Measurements from ENCODE around the gene HOXA3. TPM values are rescaled to one million over a fixed set of nuclear protein-coding genes. Genes with fewer than 3 reads are reported as not detected.
A peak's percentile ranks its signal among the peaks of the same experiment; 100 is the strongest.

The HOXA3 gene
- total and polyA plus RNA-seq, 2 of the 8 experiments (the other 6 are each of a cell fraction or from before 2014, with no cell fraction given): not detected

DNA sequence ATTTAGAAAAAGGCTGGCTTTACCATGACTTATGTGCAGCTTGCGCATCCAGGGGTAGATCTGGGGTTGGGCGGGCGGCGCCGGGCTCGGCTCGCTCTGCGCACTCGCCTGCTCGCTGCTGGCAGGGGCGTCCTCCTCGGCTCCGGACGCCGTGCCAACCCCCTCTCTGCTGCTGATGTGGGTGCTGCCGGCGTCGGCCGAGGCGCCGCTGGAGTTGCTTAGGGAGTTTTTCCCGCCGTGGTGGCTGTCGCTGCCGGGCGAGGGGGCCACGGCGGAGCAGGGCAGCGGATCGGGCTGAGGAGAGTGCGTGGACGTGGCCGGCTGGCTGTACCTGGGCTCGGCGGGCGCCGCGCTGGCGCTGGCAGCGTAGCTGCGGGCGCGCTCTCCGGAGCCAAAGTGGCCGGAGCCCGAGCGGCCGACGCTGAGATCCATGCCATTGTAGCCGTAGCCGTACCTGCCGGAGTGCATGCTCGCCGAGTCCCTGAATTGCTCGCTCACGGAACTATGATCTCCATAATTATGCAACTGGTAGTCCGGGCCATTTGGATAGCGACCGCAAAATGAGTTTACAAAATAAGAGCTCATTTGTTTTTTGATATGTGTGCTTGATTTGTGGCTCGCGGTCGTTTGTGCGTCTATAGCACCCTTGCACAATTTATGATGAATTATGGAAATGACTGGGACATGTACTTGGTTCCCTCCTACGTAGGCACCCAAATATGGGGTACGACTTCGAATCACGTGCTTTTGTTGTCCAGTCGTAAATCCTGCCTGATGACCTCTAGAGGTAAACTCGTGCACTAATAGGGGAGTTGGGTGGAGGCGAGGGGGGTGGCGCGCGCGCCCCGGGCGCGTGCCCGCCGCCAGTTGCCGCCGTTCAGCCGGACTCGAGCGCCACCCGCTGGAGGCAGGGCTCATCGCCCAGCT, 9.1 kb downstream of the HOXA3 start, which contains the start of gene HOXA5:
Gene HOXA5, minus strand, starts transcription at position 659 of the 927 bp plus-strand sequence. Its CDS starts 74 bp downstream, at position 585.
- WGBS, 2 experiments (ENCODE audit: extremely low coverage in 1 of 2, insufficient coverage in 1 of 2, insufficient read length in 1 of 2, insufficient replicate concordance in 2 of 2, low coverage in 1 of 2, low lambda C conversion rate in 2 of 2, missing lambda C conversion rate in 1 of 2): 4% methylated on average over 79 of the region's 86 CpGs; no CpG with 5 or more reads in 1 of the 2 experiments
- H2BK5ac ChIP-seq (ENCODE audit: low read depth, low read length): no peak within 1 kb of the TSS
- H3K23me2 ChIP-seq (ENCODE audit: low read depth, low read length): peaks cover 9% of the 10 kb centered on the region
- no peak within 1 kb of the TSS for H3K23ac ChIP-seq (ENCODE audit: insufficient read length)
- H4K8ac ChIP-seq (ENCODE audit: extremely low read depth, insufficient read depth, low read length): peak within 1 kb of the TSS; percentile 81
- H3K79me1 ChIP-seq (ENCODE audit: low read depth, low read length): no peaks in the 10 kb centered on the region
- peaks cover 0 to 6% (median 0%) of the 10 kb centered on the region in 4 experiments; a peak in 1 of 8 replicates for H3K36me3 ChIP-seq (ENCODE audit: control insufficient read depth in 2 of 4, insufficient read depth in 4 of 4, low read length in 3 of 4)
- H3K9ac ChIP-seq (replicated peaks in 1 of 4; ENCODE audit: extremely low read depth in 1 of 4, low read depth in 3 of 4, low read length in 3 of 4): no peak within 1 kb of the TSS
- H4K20me1 ChIP-seq (replicated peaks in 1 of 2; ENCODE audit: control insufficient read depth in 1 of 2, insufficient read depth in 2 of 2, low read length in 2 of 2): peaks cover 22 to 27% of the 10 kb centered on the region in 2 experiments
- H3K56ac ChIP-seq (replicated peaks; ENCODE audit: insufficient read length, low read depth, low read length): no peak within 1 kb of the TSS
- no peak within 1 kb of the TSS for H4K5ac ChIP-seq (ENCODE audit: insufficient read length, low read depth, low read length)
- no peak within 1 kb of the TSS for H2AFZ ChIP-seq (ENCODE audit: low read length)
- peaks cover 0 to 9% (median 5%) of the 10 kb centered on the region in 4 experiments; a peak in 5 of 7 replicates for H3K4me1 ChIP-seq (replicated peaks in 1 of 4; ENCODE audit: control insufficient read depth in 3 of 4, insufficient read depth in 4 of 4, low read length in 3 of 4)
- ChIA-PET CTCF (ENCODE audit: partially characterized antibody) (interaction anchor here (0.7 to 12.5 kb wide), 42 partner anchors 9 to 1287 kb away, joined by 3 to 123 read pairs (median 6); partner anchors contain the start of genes HOXA1, HOXA10, HOXA3 and HOXA4), POLR2A (ENCODE audit: partially characterized antibody) (interaction anchor here (1.4 kb wide), 1 partner anchor 9 kb away, joined by 5 read pairs; the partner anchor contains the start of gene HOXA3)
- H2BK15ac ChIP-seq (ENCODE audit: low read length): no peak within 1 kb of the TSS
- H2BK20ac ChIP-seq (ENCODE audit: low read length): no peak within 1 kb of the TSS
- H3K4me2 ChIP-seq (ENCODE audit: insufficient read depth in 1 of 2, low read depth in 2 of 2, low read length in 2 of 2): peak within 1 kb of the TSS; percentile 70
- no peak within 1 kb of the TSS for H3K27ac ChIP-seq (ENCODE audit: low read depth, low read length)
- no peaks in the 10 kb centered on the region for H3K79me2 ChIP-seq (ENCODE audit: control insufficient read depth in 1 of 2, insufficient read depth in 2 of 2, low read length in 2 of 2)
- peak; percentile 94 for FAIRE-seq
- peak; percentile 78 to 96 for DNase-seq (ENCODE audit: low read depth in 1 of 2, low spot score in 2 of 2)
- H2AK5ac ChIP-seq (ENCODE audit: low read depth, low read length): no peak within 1 kb of the TSS
- H2BK12ac ChIP-seq (ENCODE audit: low read depth, low read length): no peak within 1 kb of the TSS
- no peak within 1 kb of the TSS for H3K4ac ChIP-seq (replicated peaks; ENCODE audit: insufficient read length, low read depth, low read length)
- H3K9me3 ChIP-seq (ENCODE audit: insufficient read depth in 2 of 2, low read depth in 1 of 2, low read length in 1 of 2): peaks cover 0 to 3% of the 10 kb centered on the region in 2 experiments; a peak in 1 of 4 replicates
- peak within 1 kb of the TSS; percentile 16 to 59 (median 24); a peak in 7 of 8 replicates for H3K4me3 ChIP-seq (ENCODE audit: extremely low read depth in 1 of 4, insufficient read depth in 2 of 4, low read depth in 3 of 4, low read length in 4 of 4)
- H3K27me3 ChIP-seq (replicated peaks in 1 of 4; ENCODE audit: control insufficient read depth in 3 of 4, extremely low read depth in 1 of 4, insufficient read depth in 3 of 4, low read length in 3 of 4): peaks cover 97 to 100% (median 99%) of the 10 kb centered on the region in 4 experiments
- H2BK120ac ChIP-seq (replicated peaks; ENCODE audit: low read depth, low read length): no peak within 1 kb of the TSS
- no peak within 1 kb of the TSS for H4K91ac ChIP-seq (replicated peaks; ENCODE audit: insufficient read length, low read length)
- no peak within 1 kb of the TSS for H3K18ac ChIP-seq (ENCODE audit: extremely low read depth, low read length)
- H3K14ac ChIP-seq (ENCODE audit: insufficient read length): no peak within 1 kb of the TSS
- TF ChIP-seq EGR1 (IDR thresholded peaks at IDR 0.05; ENCODE audit: borderline replicate concordance, low read depth, low read length) (no peak), PHF8 (conservative IDR thresholded peaks at IDR 0.05; ENCODE audit: low read depth, low read length) (no peak), TEAD4 (IDR thresholded peaks at IDR 0.05; ENCODE audit: low read depth, low read length) (peak; percentile 48), RAD21 (IDR thresholded peaks at IDR 0.05 in 1 of 2, conservative IDR thresholded peaks at IDR 0.05 in 1 of 2; ENCODE audit: low read depth in 2 of 2, low read length in 2 of 2) (peak; percentile 93 to 97), GABPA (IDR thresholded peaks at IDR 0.05; ENCODE audit: borderline replicate concordance, insufficient read depth, low read length) (no peak), CREB1 (IDR thresholded peaks at IDR 0.05) (peak; percentile 37; the same call in 1 of the 2 replicates), TBP (IDR thresholded peaks at IDR 0.05; ENCODE audit: low read depth, low read length) (no peak), CHD2 (IDR thresholded peaks at IDR 0.05; ENCODE audit: low read length) (no peak)
- TF ChIP-seq, protein P1, sequence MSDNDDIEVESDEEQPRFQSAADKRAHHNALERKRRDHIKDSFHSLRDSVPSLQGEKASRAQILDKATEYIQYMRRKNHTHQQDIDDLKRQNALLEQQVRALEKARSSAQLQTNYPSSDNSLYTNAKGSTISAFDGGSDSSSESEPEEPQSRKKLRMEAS (IDR thresholded peaks at IDR 0.05): peak; percentile 79
- TF ChIP-seq, protein P2, sequence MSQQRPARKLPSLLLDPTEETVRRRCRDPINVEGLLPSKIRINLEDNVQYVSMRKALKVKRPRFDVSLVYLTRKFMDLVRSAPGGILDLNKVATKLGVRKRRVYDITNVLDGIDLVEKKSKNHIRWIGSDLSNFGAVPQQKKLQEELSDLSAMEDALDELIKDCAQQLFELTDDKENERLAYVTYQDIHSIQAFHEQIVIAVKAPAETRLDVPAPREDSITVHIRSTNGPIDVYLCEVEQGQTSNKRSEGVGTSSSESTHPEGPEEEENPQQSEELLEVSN (IDR thresholded peaks at IDR 0.05): peak; percentile 45
